IPS-18c (cell line): ENCODE data around the gene ARAF.

ENCODE experiments used
- H3K4me3 ChIP-seq: 2 replicates; pipeline ENCODE4 v1.7.0; 2013; ENCODE audit warnings: low read depth, mild to moderate bottlenecking, low read length, moderate library complexity; ENCODE audit not compliant: insufficient read depth
- H3K9me3 ChIP-seq: one replicate; pipeline ENCODE4 v1.6.1; 2013; ENCODE audit warnings: mild to moderate bottlenecking, low read length, moderate library complexity; ENCODE audit not compliant: control insufficient read depth, insufficient read depth

The ARAF gene

GRCh38 chrX:47577424-47577823 is 16.4 kb downstream of the ARAF start:
- Histone ChIP-seq H3K9me3 (peaks cover 13% of the 10 kb centered on the region), H3K4me3 (no peak overlapping the region)

- Histone ChIP-seq H3K9me3 (peaks cover 12% of the 10 kb centered on the region), H3K4me3 (no peak overlapping the region)
Measured at GRCh38 chrX:47577901-47578300, 16.9 kb downstream of the ARAF start.

GRCh38 chrX:47578692-47579091 is 17.7 kb downstream of the ARAF start:
- H3K4me3 ChIP-seq, result no peak overlapping the region
- peaks cover 12% of the 10 kb centered on the region for H3K9me3 ChIP-seq

GRCh38 chrX:47579537-47579936 is 18.5 kb downstream of the ARAF start:
- H3K9me3 ChIP-seq, result peaks cover 12% of the 10 kb centered on the region
- no peak overlapping the region for H3K4me3 ChIP-seq

- peak within 1 kb of the TSS; percentile 47 for H3K4me3 ChIP-seq
- peaks cover 5% of the 10 kb centered on the region for H3K9me3 ChIP-seq
Measured at GRCh38 chrX:47581731-47582647, 21.0 kb downstream of the ARAF start, which contains the start of gene TIMP1. Gene TIMP1 (plus strand): TSS chrX:47582436. CDS start chrX:47583416, 980 bp downstream.

GRCh38 chrX:47583240-47583861 is 22.3 kb downstream of the ARAF start:
- peaks cover 10% of the 10 kb centered on the region for H3K9me3 ChIP-seq
- no peak overlapping the region; the same call in 1 of the 2 replicates for H3K4me3 ChIP-seq

GRCh38 chrX:47584714-47585113 is 23.7 kb downstream of the ARAF start:
- Histone ChIP-seq H3K9me3 (peaks cover 10% of the 10 kb centered on the region), H3K4me3 (no peak overlapping the region)

GRCh38 chrX:47585273-47585672 is 24.3 kb downstream of the ARAF start:
- peaks cover 10% of the 10 kb centered on the region for H3K9me3 ChIP-seq
- H3K4me3 ChIP-seq, result no peak overlapping the region

GRCh38 chrX:47586043-47586787 is 25.2 kb downstream of the ARAF start:
- Histone ChIP-seq H3K4me3 (no peak overlapping the region), H3K9me3 (peaks cover 10% of the 10 kb centered on the region)

GRCh38 chrX:47587091-47587891 is 26.3 kb downstream of the ARAF start:
- peaks cover 8% of the 10 kb centered on the region for H3K9me3 ChIP-seq
- no peak overlapping the region for H3K4me3 ChIP-seq

- Histone ChIP-seq H3K9me3 (peaks cover 8% of the 10 kb centered on the region), H3K4me3 (no peak overlapping the region)
Measured at GRCh38 chrX:47587906-47588735, 27.1 kb downstream of the ARAF start.

- Histone ChIP-seq H3K9me3 (peaks cover 5% of the 10 kb centered on the region), H3K4me3 (no peak overlapping the region)
Measured at GRCh38 chrX:47590984-47591383, 30.0 kb downstream of the ARAF start.

GRCh38 chrX:47593522-47593921 is 32.5 kb downstream of the ARAF start:
- no peak overlapping the region for H3K4me3 ChIP-seq
- no peaks in the 10 kb centered on the region for H3K9me3 ChIP-seq

- H3K4me3 ChIP-seq, result no peak overlapping the region
- H3K9me3 ChIP-seq, result peaks cover 5% of the 10 kb centered on the region
Measured at GRCh38 chrX:47595716-47596251, 34.8 kb downstream of the ARAF start.

GRCh38 chrX:47596256-47596655 is 35.3 kb downstream of the ARAF start:
- Histone ChIP-seq H3K4me3 (no peak overlapping the region), H3K9me3 (peaks cover 5% of the 10 kb centered on the region)

GRCh38 chrX:47597222-47597621 is 36.2 kb downstream of the ARAF start:
- H3K4me3 ChIP-seq, result no peak overlapping the region
- peaks cover 5% of the 10 kb centered on the region for H3K9me3 ChIP-seq
